ENCODE measurements around the gene HEPACAM2.

HEPACAM2 gene

DNA sequence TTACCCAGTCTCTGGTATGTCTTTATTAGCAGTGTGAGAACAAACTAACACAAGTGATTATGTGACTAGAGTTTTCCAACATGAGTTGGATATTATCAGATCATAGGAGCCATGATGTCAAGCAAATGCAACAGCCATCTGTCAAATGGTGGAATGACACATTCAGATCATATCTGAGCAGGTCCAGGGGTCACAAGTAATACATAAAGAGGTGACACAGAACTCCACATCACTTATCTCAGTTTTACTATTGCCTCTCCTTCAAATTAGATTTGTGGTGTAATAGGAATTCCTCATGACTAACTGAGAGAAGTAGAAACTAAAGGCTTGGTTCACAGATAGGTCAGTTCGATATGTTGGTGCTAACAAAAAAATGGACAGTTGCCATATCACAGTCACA is 65.9 kb downstream of the HEPACAM2 start:
- DNase-seq (ENCODE audit: low read depth in 1 of 2, low spot score in 1 of 2) = no peak
- TF ChIP-seq JUND (IDR thresholded peaks at IDR 0.05; ENCODE audit: low read depth) = no peak
- in situ Hi-C loops (cut with HindIII; ENCODE audit: low pct_unique_long_range_greater_than_20kb, low sequenced_read_pairs) = no loop called here

- TF ChIP-seq JUND (IDR thresholded peaks at IDR 0.05; ENCODE audit: low read depth) = no peak
These were observed 66.8 kb downstream of the HEPACAM2 start for GRCh38 chr7:93159490-93159889.

DNA sequence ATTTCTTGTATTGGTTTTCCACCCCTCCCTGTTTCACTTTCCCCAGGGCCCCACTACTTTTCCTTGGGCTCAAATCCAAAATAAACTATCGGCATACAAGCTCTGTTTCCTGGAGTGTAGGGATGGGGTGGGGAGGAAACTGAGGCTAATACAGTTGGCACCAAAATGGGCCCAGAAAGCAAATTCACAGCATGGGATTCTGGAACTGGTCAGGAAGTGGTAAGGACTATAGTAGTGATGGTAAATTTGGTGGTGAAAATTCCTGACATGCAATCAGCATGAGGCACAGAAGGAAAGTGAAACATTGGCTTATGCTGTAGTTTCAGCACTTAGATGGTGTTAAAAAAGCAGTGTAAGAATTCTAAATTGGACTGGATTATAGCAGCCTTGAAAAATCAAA is 69.4 kb downstream of the HEPACAM2 start:
- DNase-seq (ENCODE audit: low read depth in 1 of 2, low spot score in 1 of 2) = no peak
- TF ChIP-seq JUND (IDR thresholded peaks at IDR 0.05; ENCODE audit: low read depth) = no peak
- in situ Hi-C loops (cut with HindIII; ENCODE audit: low pct_unique_long_range_greater_than_20kb, low sequenced_read_pairs) = no loop called here

More at GRCh38 chr7:93159490-93159889, 66.8 kb downstream of the HEPACAM2 start:
- DNase-seq (ENCODE audit: low read depth in 1 of 2, low spot score in 1 of 2) = no peak
- in situ Hi-C loops (cut with HindIII; ENCODE audit: low pct_unique_long_range_greater_than_20kb, low sequenced_read_pairs) = no loop called here

DNA sequence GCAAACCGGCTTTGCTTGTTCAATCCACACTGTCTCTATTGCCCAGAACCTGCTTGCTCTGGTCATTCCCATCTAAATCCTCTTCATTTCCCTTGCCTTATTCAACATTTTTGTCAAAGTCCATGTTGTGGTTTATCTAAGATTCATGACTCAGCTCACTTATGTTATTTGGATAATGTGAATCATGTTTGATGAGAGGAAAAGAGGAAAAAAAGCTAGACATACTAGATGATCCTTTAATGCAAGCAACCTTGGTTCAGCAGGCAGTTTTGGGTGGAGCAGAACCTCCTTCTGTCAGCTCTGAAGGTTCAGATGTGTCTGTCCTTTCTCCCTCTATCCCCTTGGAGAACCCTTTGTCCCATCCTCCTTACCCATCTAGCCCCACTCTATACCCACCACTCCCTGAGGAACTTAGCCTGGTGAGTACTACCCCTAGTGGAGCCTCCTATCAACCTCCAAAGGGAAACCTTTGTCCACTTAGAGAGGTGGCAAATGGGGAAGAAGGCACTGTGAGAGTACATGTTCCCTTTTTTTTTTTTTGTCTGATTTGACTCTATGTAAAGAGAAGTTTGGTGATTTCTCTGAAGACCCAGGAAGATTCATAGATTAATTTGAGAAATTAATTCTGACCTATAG is 76.0 kb downstream of the HEPACAM2 start:
- no peak for DNase-seq (ENCODE audit: low read depth in 1 of 2, low spot score in 1 of 2)
- no peak for TF ChIP-seq JUND (IDR thresholded peaks at IDR 0.05; ENCODE audit: low read depth)
- in situ Hi-C loops (cut with HindIII; ENCODE audit: low pct_unique_long_range_greater_than_20kb, low sequenced_read_pairs) = no loop called here

- TF ChIP-seq JUND (IDR thresholded peaks at IDR 0.05; ENCODE audit: low read depth) = no peak
- DNase-seq (ENCODE audit: low read depth in 1 of 2, low spot score in 1 of 2) = no peak
- in situ Hi-C loops (cut with HindIII; ENCODE audit: low pct_unique_long_range_greater_than_20kb, low sequenced_read_pairs) = no loop called here
These were observed 77.5 kb downstream of the HEPACAM2 start for GRCh38 chr7:93148727-93149126.

DNA sequence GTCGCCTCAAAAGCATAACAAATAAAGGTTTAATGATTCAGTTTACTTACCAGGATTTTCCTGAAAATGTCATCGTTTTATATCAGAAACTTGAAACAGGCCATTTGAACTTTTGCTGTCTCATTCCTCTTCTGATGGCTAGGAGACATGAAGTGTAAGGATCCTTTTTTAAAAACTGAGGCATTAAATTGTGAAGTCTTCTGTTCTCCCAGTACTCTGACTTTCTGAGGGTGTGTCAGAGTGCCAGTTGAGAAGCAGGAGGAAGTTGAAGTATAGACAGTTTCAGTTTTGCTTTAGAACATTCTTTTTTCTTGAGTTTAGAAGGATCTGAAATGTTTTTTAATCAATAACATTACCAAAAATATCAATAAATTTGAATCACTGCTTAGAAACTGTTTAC is 78.1 kb downstream of the HEPACAM2 start, which contains the start of gene SAMD9L:
Gene SAMD9L, minus strand, starts transcription at position 242 of the 400 bp plus-strand sequence. CDS start 12,414 bp downstream, outside the sequence.
- DNase-seq (ENCODE audit: low read depth in 1 of 2, low spot score in 1 of 2) = no peak
- in situ Hi-C loops (cut with HindIII; ENCODE audit: low pct_unique_long_range_greater_than_20kb, low sequenced_read_pairs) = no loop called here
- no peak for TF ChIP-seq JUND (IDR thresholded peaks at IDR 0.05; ENCODE audit: low read depth)

GRCh38 chr7:93147363-93147762 is 78.9 kb downstream of the HEPACAM2 start:
- DNase-seq (ENCODE audit: low read depth in 1 of 2, low spot score in 1 of 2) = peak in 1 of 2 experiments; percentile 5
- no peak for TF ChIP-seq JUND (IDR thresholded peaks at IDR 0.05; ENCODE audit: low read depth)
- in situ Hi-C loops (cut with HindIII; ENCODE audit: low pct_unique_long_range_greater_than_20kb, low sequenced_read_pairs) = no loop called here

- DNase-seq (ENCODE audit: low read depth in 1 of 2, low spot score in 1 of 2) = no peak
- in situ Hi-C loops (cut with HindIII; ENCODE audit: low pct_unique_long_range_greater_than_20kb, low sequenced_read_pairs) = no loop called here
- no peak for TF ChIP-seq JUND (IDR thresholded peaks at IDR 0.05; ENCODE audit: low read depth)
These were observed 79.7 kb downstream of the HEPACAM2 start for GRCh38 chr7:93146472-93147141.

DNA sequence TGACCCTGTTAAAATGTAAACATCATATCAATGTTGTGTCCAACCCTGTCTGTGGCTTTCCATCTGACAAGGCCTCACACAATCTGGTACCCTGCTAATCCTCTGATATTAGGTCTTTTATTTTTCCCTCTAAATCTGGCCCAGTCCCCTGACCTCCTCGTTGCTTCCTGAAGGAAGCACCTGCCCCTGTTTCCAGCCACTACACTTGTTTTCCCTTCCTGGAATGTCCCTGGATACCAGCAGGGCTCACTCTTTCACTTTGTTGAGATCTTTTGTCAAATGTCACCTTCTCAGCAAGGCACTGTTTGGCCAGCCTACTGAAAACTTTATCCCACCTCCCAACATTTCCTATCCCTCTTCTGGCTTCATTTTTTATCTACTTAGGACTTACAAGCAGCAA is 80.2 kb downstream of the HEPACAM2 start:
- no peak for DNase-seq (ENCODE audit: low read depth in 1 of 2, low spot score in 1 of 2)
- in situ Hi-C loops (cut with HindIII; ENCODE audit: low pct_unique_long_range_greater_than_20kb, low sequenced_read_pairs) = no loop called here
- no peak for TF ChIP-seq JUND (IDR thresholded peaks at IDR 0.05; ENCODE audit: low read depth)

DNA sequence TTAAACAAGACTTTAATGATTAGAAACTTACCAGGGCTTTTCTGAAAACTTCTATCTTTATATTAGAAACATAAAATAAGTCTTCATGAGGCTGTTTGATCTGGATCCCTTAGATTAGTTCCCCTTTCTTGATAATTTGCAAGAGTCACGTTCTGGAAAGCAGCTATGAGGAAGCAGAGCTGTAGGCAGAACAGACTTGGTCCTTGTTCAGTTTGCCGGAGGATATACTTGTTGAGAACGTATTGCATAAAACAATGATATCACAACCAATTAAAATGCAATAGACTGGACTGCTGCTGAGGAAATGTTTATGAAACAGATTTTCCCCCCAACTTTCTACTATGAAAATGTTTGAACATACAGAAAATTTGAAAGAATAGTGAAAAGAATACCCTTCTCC is 80.9 kb downstream of the HEPACAM2 start:
- in situ Hi-C loops (cut with HindIII; ENCODE audit: low pct_unique_long_range_greater_than_20kb, low sequenced_read_pairs) = no loop called here
- DNase-seq (ENCODE audit: low read depth in 1 of 2, low spot score in 1 of 2) = no peak
- no peak for TF ChIP-seq JUND (IDR thresholded peaks at IDR 0.05; ENCODE audit: low read depth)

GRCh38 chr7:93142127-93142526 is 84.1 kb downstream of the HEPACAM2 start:
- TF ChIP-seq JUND (IDR thresholded peaks at IDR 0.05; ENCODE audit: low read depth) = no peak
- in situ Hi-C loops (cut with HindIII; ENCODE audit: low pct_unique_long_range_greater_than_20kb, low sequenced_read_pairs) = no loop called here
- DNase-seq (ENCODE audit: low read depth in 1 of 2, low spot score in 1 of 2) = no peak

GRCh38 chr7:93140582-93141191 is 85.6 kb downstream of the HEPACAM2 start:
- no peak for DNase-seq (ENCODE audit: low read depth in 1 of 2, low spot score in 1 of 2)
- in situ Hi-C loops (cut with HindIII; ENCODE audit: low pct_unique_long_range_greater_than_20kb, low sequenced_read_pairs) = no loop called here

DNA sequence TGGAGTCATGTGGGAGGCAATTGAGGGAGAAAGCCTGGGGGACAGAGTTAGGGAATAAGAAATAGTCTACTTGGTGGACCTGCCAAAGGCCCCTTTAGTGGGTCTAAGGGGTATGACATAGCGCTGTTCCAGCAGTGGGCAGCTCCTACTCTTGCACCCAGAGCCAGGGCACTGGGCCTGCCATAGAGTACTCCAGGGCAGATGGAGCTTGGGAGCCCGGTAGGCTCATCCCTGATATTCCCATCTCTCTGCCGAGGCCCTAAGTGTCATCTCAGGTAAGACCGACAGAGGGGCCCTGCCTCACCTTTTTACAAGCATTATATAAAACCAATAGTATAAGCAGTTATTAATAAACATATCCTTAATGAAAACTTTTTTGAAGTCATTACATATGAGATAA is 87.7 kb downstream of the HEPACAM2 start:
- TF ChIP-seq JUND (IDR thresholded peaks at IDR 0.05; ENCODE audit: low read depth) = no peak
- in situ Hi-C loops (cut with HindIII; ENCODE audit: low pct_unique_long_range_greater_than_20kb, low sequenced_read_pairs) = no loop called here
- DNase-seq (ENCODE audit: low read depth in 1 of 2, low spot score in 1 of 2) = no peak

More at GRCh38 chr7:93140582-93141191, 85.6 kb downstream of the HEPACAM2 start:
- no peak for TF ChIP-seq JUND (IDR thresholded peaks at IDR 0.05; ENCODE audit: low read depth)

Measured in T47D (cell line).